HepG2 (cell line): Measurements from ENCODE around the gene MMP28. TPM values are rescaled to one million over a fixed set of nuclear protein-coding genes. Genes with fewer than 3 reads are reported as not detected.

Experiments used
- ATAC-seq: fragments of 200-7000 bp; cut with Tn5 transposase; 3 replicates; pipeline ENCODE4 v1.9.1; 2020; ENCODE audit warnings: mild to moderate bottlenecking, moderate library complexity
- BruUV-seq: library from RNA; stranded (reverse); fragments of 400-500 nt; replicated peaks from 2 replicates; lab custom pipeline; 2021; lab: Mats Ljungman, UMichigan
- CTCF ChIA-PET: fragments of 300-600 bp; formaldehyde crosslinking; extraction: SDS; loops from one replicate; lab custom pipeline; 2021; ENCODE audit warnings: low total read pairs, inconsistent platforms, low intra/inter-chr PET ratio; lab: Yijun Ruan, JAX
- POLR2A ChIA-PET: fragments of 350-600 bp; sonication (Branson Sonifier 250); formaldehyde crosslinking; loops from one replicate; lab custom pipeline; 2020; ENCODE audit warnings: antibody characterized with exemption, inconsistent platforms; lab: Yijun Ruan, JAX
- DNase-seq: peaks from one replicate; pipeline ENCODE4 v3.0.0-alpha.2; 2015; ENCODE audit warnings: low spot score
- FAIRE-seq: peaks from 3 replicates; lab custom pipeline; 2011; peaks lifted over from hg19 to GRCh38; lab: Jason Lieb, UNC
- H2AFZ ChIP-seq: one replicate; pipeline ENCODE4 v1.6.1; 2011; ENCODE audit warnings: low read length, inconsistent platforms
- H3K27ac ChIP-seq: fragments of 300-600 bp; 3 replicates; pipeline ENCODE4 v1.8.0; 2011; ENCODE audit warnings: mixed run types, mild to moderate bottlenecking, mixed read lengths, low read length, inconsistent platforms; ENCODE audit not compliant: insufficient read depth; ENCODE audit errors: extremely low read length
- H3K27me3 ChIP-seq, 2 experiments: fragments of 200-600 bp in 1 of 2; 2 replicates in 1 of 2; 3 replicates in 1 of 2; pipeline versions ENCODE4 v1.6.0 to v1.8.0; 2011; ENCODE audit warnings: low read length in 2 of 2, mild to moderate bottlenecking in 2 of 2, moderate library complexity in 2 of 2, inconsistent platforms in 1 of 2; ENCODE audit not compliant: insufficient read depth in 2 of 2, control insufficient read depth in 1 of 2
- H3K36me3 ChIP-seq, 2 experiments: fragments of 200-600 bp in 1 of 2; replicated peaks in 1 of 2; 2 replicates in 1 of 2; 3 replicates in 1 of 2; pipeline versions ENCODE4 v1.5.1 to v1.8.0; 2011; ENCODE audit warnings: low read length in 2 of 2, inconsistent platforms in 1 of 2; ENCODE audit not compliant: insufficient read depth in 2 of 2, control insufficient read depth in 1 of 2
- H3K4me1 ChIP-seq: 2 replicates; pipeline ENCODE4 v1.5.1; 2012; ENCODE audit warnings: low read length, inconsistent platforms; ENCODE audit not compliant: insufficient read depth
- H3K4me2 ChIP-seq: 2 replicates; pipeline ENCODE4 v1.6.0; 2011; ENCODE audit warnings: low read depth, low read length, inconsistent platforms
- H3K4me3 ChIP-seq, 3 experiments: fragments of 200-600 bp in 1 of 3; sonication (generic), shearing (Covaris generic) in 1 of 3; replicated peaks in 1 of 3; 2 replicates each; pipeline ENCODE4 v1.5.1; 2011 to 2016; ENCODE audit warnings: low read length in 3 of 3, inconsistent platforms in 2 of 3, low read depth in 2 of 3, mild to moderate bottlenecking in 2 of 3, control low read depth in 1 of 3, mixed read lengths in 1 of 3; ENCODE audit not compliant: insufficient read depth in 1 of 3
- H3K79me2 ChIP-seq: one replicate; pipeline ENCODE4 v1.6.1; 2011; ENCODE audit warnings: low read length, inconsistent platforms; ENCODE audit not compliant: insufficient read depth
- H3K9ac ChIP-seq: 2 replicates; pipeline ENCODE4 v1.6.0; 2011; ENCODE audit warnings: mild to moderate bottlenecking, low read depth, low read length, inconsistent platforms; ENCODE audit not compliant: insufficient read depth
- H3K9me3 ChIP-seq: 2 replicates; pipeline ENCODE4 v1.5.1; 2012; ENCODE audit warnings: mild to moderate bottlenecking, low read length
- H4K20me1 ChIP-seq: 2 replicates; pipeline ENCODE4 v1.6.0; 2011; ENCODE audit warnings: inconsistent platforms, mild to moderate bottlenecking, low read length, moderate library complexity; ENCODE audit not compliant: insufficient read depth
- IRF2 ChIP-seq: IDR thresholded peaks from 2 replicates; pipeline ENCODE4 v1.6.1; 2018; ENCODE audit warnings: missing genetic modification reagents, missing compliant biosample characterization
- KAT2B ChIP-seq: fragments of 150-350 bp; IDR thresholded peaks from 2 replicates; pipeline ENCODE4 v1.6.1; 2014; ENCODE audit warnings: low read depth, low read length, borderline replicate concordance
- KDM2A ChIP-seq: sonication (generic); formaldehyde crosslinking; IDR thresholded peaks from 2 replicates; pipeline ENCODE4 v1.4.0; 2020; ENCODE audit warnings: low read depth, missing genetic modification reagents, borderline replicate concordance
- KLF12 ChIP-seq: sonication (generic); formaldehyde crosslinking; IDR thresholded peaks from 2 replicates; pipeline ENCODE4 v1.4.0; 2020; ENCODE audit warnings: missing genetic modification reagents, borderline replicate concordance
- MAFF ChIP-seq: IDR thresholded peaks from 2 replicates; pipeline ENCODE4 v1.6.1; 2011; ENCODE audit warnings: low read depth, low read length, improper control_type of control experiment
- MIER2 ChIP-seq: IDR thresholded peaks from 2 replicates; pipeline ENCODE4 v1.6.1; 2016; ENCODE audit warnings: missing biosample characterization, missing genetic modification reagents
- NFE2 ChIP-seq: sonication (generic); formaldehyde crosslinking; IDR thresholded peaks from 2 replicates; pipeline ENCODE4 v1.4.0; 2020; ENCODE audit warnings: missing genetic modification reagents
- RAD21 ChIP-seq: fragments of 450-650 bp; formaldehyde crosslinking; IDR thresholded peaks from 2 replicates; pipeline ENCODE4 v1.5.0; 2020; ENCODE audit warnings: mild to moderate bottlenecking
- SIX4 ChIP-seq: sonication (generic); formaldehyde crosslinking; IDR thresholded peaks from 2 replicates; pipeline ENCODE4 v1.4.0; 2020; ENCODE audit warnings: missing genetic modification reagents
- SKI ChIP-seq: fragments of 450-650 bp; IDR thresholded peaks from one replicate; pipeline ENCODE4 v1.6.1; 2018; ENCODE audit warnings: mild to moderate bottlenecking; ENCODE audit not compliant: partially characterized antibody
- SMC3 ChIP-seq: IDR thresholded peaks from 2 replicates; pipeline ENCODE4 v1.6.1; 2011; ENCODE audit warnings: low read length, improper control_type of control experiment
- ZBTB3 ChIP-seq: sonication (generic); formaldehyde crosslinking; IDR thresholded peaks from 2 replicates; pipeline ENCODE4 v1.4.0; 2020; ENCODE audit warnings: low read depth, mild to moderate bottlenecking, moderate library complexity, missing genetic modification reagents, borderline replicate concordance
- ZNF230 ChIP-seq: sonication (generic); formaldehyde crosslinking; IDR thresholded peaks from 2 replicates; pipeline ENCODE4 v1.4.0; 2020; ENCODE audit warnings: mild to moderate bottlenecking, missing genetic modification reagents
- ZNF337 ChIP-seq: sonication (generic); formaldehyde crosslinking; IDR thresholded peaks from 2 replicates; pipeline ENCODE4 v1.5.1; 2020; ENCODE audit warnings: missing genetic modification reagents, low read depth, mild to moderate bottlenecking, borderline replicate concordance
- ZNF557 ChIP-seq: sonication (generic); formaldehyde crosslinking; IDR thresholded peaks from 2 replicates; pipeline ENCODE4 v1.4.0; 2020; ENCODE audit warnings: missing genetic modification reagents
- ZNF567 ChIP-seq: sonication (generic); formaldehyde crosslinking; IDR thresholded peaks from 2 replicates; pipeline ENCODE4 v1.8.1; 2023; ENCODE audit warnings: mild to moderate bottlenecking, missing genetic modification reagents, borderline replicate concordance
- ZNF781 ChIP-seq: sonication (generic); formaldehyde crosslinking; IDR thresholded peaks from 2 replicates; pipeline ENCODE4 v1.5.1; 2020; ENCODE audit warnings: borderline replicate concordance, mild to moderate bottlenecking, missing genetic modification reagents; ENCODE audit errors: not compliant biosample characterization
- ZNF883 ChIP-seq: sonication (generic); formaldehyde crosslinking; IDR thresholded peaks from 2 replicates; pipeline ENCODE4 v1.5.1; 2020; ENCODE audit warnings: mild to moderate bottlenecking, missing genetic modification reagents; ENCODE audit errors: not compliant biosample characterization
- ZSCAN12 ChIP-seq: sonication (generic); formaldehyde crosslinking; IDR thresholded peaks from 2 replicates; pipeline ENCODE4 v1.9.0; 2021; ENCODE audit warnings: mild to moderate bottlenecking, missing genetic modification reagents
- ZSCAN29 ChIP-seq: sonication (generic); formaldehyde crosslinking; conservative IDR thresholded peaks from 2 replicates; pipeline ENCODE4 v1.4.0; 2020; ENCODE audit warnings: mild to moderate bottlenecking, missing genetic modification reagents
- WGBS: methylation state at CpG from one replicate; pipeline ENCODE4 v1.1.6; 2017; ENCODE audit warnings: low lambda C conversion rate; 5-methylcytosine and 5-hydroxymethylcytosine counted together
- in situ Hi-C: cut with HindIII; loops from 2 replicates; pipeline ENCODE4 v1.10.0; 2017; ENCODE audit warnings: low pct_unique_long_range_greater_than_20kb; ENCODE audit not compliant: extremely low pct_ligation_motif_present
- intact Hi-C: fragments of 100-400 bp; cut with micrococcal nuclease; formaldehyde crosslinking; loops from one replicate; pipeline ENCODE4 v1.10.0; 2022; ENCODE audit not compliant: unreplicated experiment
- polyA plus RNA-seq, 8 experiments: library from polyadenylated mRNA; depleted of rRNA in 3 of 8; stranded (reverse) in 7 of 8; unstranded in 1 of 8; fragments of >200 nt; fragmentation: Illumina TruSeq in 4 of 8; extraction: Trizol in 4 of 8; gene quantifications; 2 replicates each; pipeline versions ENCODE4 v1.2.1 to v1.2.3, GENCODE V29; 2011 to 2016; ENCODE audit warnings: low read depth in 4 of 8, missing spikeins in 1 of 8, mixed read lengths in 1 of 8; ENCODE audit not compliant: insufficient read depth in 1 of 8
- total RNA-seq, 5 experiments: library from RNA; depleted of rRNA; stranded (reverse); fragments of >200 nt; fragmentation: Illumina TruSeq; extraction: Trizol; gene quantifications; 2 replicates each; pipeline ENCODE4 v1.2.3, GENCODE V29; 2016; ENCODE audit warnings: low read depth in 1 of 5
- TF ChIP-seq, protein P1 (sequence below): sonication (generic); formaldehyde crosslinking; IDR thresholded peaks from 2 replicates; pipeline ENCODE4 v1.5.0; 2020; ENCODE audit warnings: mild to moderate bottlenecking, missing genetic modification reagents, moderate library complexity
- TF ChIP-seq, protein P2 (sequence below), 2 experiments: sonication (generic) in 1 of 2; formaldehyde crosslinking in 1 of 2; IDR thresholded peaks; 2 replicates each; pipeline versions ENCODE4 v1.5.1 to v1.6.1; 2011 to 2020; ENCODE audit warnings: borderline replicate concordance in 1 of 2, low read depth in 1 of 2, low read length in 1 of 2, mild to moderate bottlenecking in 1 of 2, missing genetic modification reagents in 1 of 2, moderate library complexity in 1 of 2

MMP28 gene
- total and polyA plus RNA-seq, 2 of the 13 experiments (the other 11 are each of a cell fraction or from before 2014, with no cell fraction given), result not detected

- FAIRE-seq (no peak), ATAC-seq (peak; percentile 80), DNase-seq (peak; percentile 54)
- intact Hi-C loops, result loop anchor here (1.0 to 5.0 kb wide), 2 partner anchors 134 to 190 kb away; no protein-coding TSS in a partner anchor
- H3K4me2 ChIP-seq, result no peak overlapping the region; the same call in 1 of the 2 replicates
- H3K36me3 ChIP-seq, result no peaks in the 10 kb centered on the region
- no peaks in the 10 kb centered on the region for H4K20me1 ChIP-seq
- 4% methylated on average over 9 of the region's 12 CpGs for WGBS
- H3K27me3 ChIP-seq, result peaks cover 3 to 62% of the 10 kb centered on the region in 2 experiments; a peak in 4 of 5 replicates
- H3K9me3 ChIP-seq, result no peaks in the 10 kb centered on the region
- no peaks in the 10 kb centered on the region for H3K79me2 ChIP-seq
- CTCF ChIA-PET, result interaction anchor here (0.9 to 2.8 kb wide), 3 partner anchors 17 to 435 kb away, joined by 3 to 54 read pairs (median 4); no protein-coding TSS in a partner anchor
- peak overlapping the region in 1 of 3 experiments; percentile 4; a peak in 1 of 6 replicates for H3K4me3 ChIP-seq
- H3K9ac ChIP-seq, result no peak overlapping the region
- in situ Hi-C loops, result loop anchor here (5.0 to 25.0 kb wide), 3 partner anchors 135 to 435 kb away; no protein-coding TSS in a partner anchor
- no peak overlapping the region for H2AFZ ChIP-seq
- H3K27ac ChIP-seq, result no peak overlapping the region
- POLR2A ChIA-PET, result interaction anchor here (0.9 to 1.9 kb wide), 3 partner anchors 16 to 133 kb away, joined by 3 to 5 read pairs (median 3); partner anchors contain the start of genes RASL10B and TAF15
- no TSS peak for BruUV-seq
- H3K4me1 ChIP-seq, result peaks cover 21% of the 10 kb centered on the region
- TF ChIP-seq KAT2B (no peak), ZNF337 (CRISPR knock-in tag) (no peak), MIER2 (CRISPR knock-in tag) (peak; percentile 57; the same call in 1 of the 2 replicates), ZNF781 (CRISPR knock-in tag) (no peak), MAFF (0 out of 2 replicates have a peak, but pooled peaks have one; percentile 20), KDM2A (CRISPR knock-in tag) (peak; percentile 28; the same call in 1 of the 2 replicates), ZBTB3 (no peak), ZSCAN29 (CRISPR knock-in tag) (no peak), SIX4 (CRISPR knock-in tag) (no peak), IRF2 (CRISPR knock-in tag) (0 out of 2 replicates have a peak, but pooled peaks have one; percentile 23), ZSCAN12 (no peak), NFE2 (CRISPR knock-in tag) (no peak), RAD21 (CRISPR knock-in tag) (peak; percentile 91), ZNF557 (no peak), ZNF567 (CRISPR knock-in tag) (no peak), ZNF883 (CRISPR knock-in tag) (no peak), SKI (no peak), SMC3 (peak; percentile 86), KLF12 (CRISPR knock-in tag) (no peak), ZNF230 (CRISPR knock-in tag) (0 out of 2 replicates have a peak, but pooled peaks have one; percentile 40)
- TF ChIP-seq, protein P1, sequence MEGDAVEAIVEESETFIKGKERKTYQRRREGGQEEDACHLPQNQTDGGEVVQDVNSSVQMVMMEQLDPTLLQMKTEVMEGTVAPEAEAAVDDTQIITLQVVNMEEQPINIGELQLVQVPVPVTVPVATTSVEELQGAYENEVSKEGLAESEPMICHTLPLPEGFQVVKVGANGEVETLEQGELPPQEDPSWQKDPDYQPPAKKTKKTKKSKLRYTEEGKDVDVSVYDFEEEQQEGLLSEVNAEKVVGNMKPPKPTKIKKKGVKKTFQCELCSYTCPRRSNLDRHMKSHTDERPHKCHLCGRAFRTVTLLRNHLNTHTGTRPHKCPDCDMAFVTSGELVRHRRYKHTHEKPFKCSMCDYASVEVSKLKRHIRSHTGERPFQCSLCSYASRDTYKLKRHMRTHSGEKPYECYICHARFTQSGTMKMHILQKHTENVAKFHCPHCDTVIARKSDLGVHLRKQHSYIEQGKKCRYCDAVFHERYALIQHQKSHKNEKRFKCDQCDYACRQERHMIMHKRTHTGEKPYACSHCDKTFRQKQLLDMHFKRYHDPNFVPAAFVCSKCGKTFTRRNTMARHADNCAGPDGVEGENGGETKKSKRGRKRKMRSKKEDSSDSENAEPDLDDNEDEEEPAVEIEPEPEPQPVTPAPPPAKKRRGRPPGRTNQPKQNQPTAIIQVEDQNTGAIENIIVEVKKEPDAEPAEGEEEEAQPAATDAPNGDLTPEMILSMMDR, result peak; percentile 96
- TF ChIP-seq, protein P2, sequence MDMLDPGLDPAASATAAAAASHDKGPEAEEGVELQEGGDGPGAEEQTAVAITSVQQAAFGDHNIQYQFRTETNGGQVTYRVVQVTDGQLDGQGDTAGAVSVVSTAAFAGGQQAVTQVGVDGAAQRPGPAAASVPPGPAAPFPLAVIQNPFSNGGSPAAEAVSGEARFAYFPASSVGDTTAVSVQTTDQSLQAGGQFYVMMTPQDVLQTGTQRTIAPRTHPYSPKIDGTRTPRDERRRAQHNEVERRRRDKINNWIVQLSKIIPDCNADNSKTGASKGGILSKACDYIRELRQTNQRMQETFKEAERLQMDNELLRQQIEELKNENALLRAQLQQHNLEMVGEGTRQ (IDR thresholded peaks at IDR 0.05; ENCODE audit: low read depth, low read length), result no peak
- TF ChIP-seq, protein P2 (CRISPR knock-in tag; IDR thresholded peaks at IDR 0.05; ENCODE audit: borderline replicate concordance), result no peak
These were observed 47.9 kb downstream of the MMP28 start for GRCh38 chr17:35747540-35748017.
